ENCODE results near the gene HTR1D.

GRCh38 chr1:23222742-23223141, 5.4 kb upstream of the HTR1D start:
- no peak for TF ChIP-seq CTCF (IDR thresholded peaks at IDR 0.05)
- no peak for TF ChIP-seq POLR2A (IDR thresholded peaks at IDR 0.05)
